IMR-90 (cell line): ENCODE data around the gene PLLP.

Experiments used
- BHLHE40 ChIP-seq: fragments of 150-350 bp; IDR thresholded peaks from 2 replicates; pipeline ENCODE4 v1.6.1; 2016; ENCODE audit warnings: mild to moderate bottlenecking, low read depth, low read length
- CHD1 ChIP-seq: IDR thresholded peaks from 2 replicates; pipeline ENCODE4 v1.6.1; 2012; ENCODE audit warnings: low read depth, low read length, improper control_type of control experiment
- POLR2A ChIP-seq: IDR thresholded peaks from 2 replicates; pipeline ENCODE4 v1.6.1; 2012; ENCODE audit warnings: mild to moderate bottlenecking, low read depth, low read length

- TF ChIP-seq BHLHE40 (no peak), CHD1 (no peak), POLR2A (no peak)
Measured at GRCh38 chr16:57281791-57282190, 2.7 kb downstream of the PLLP start.
